Testis (tissue), 3 donors: ENCODE results near the gene GSC. TPM values are rescaled to one million over a fixed set of nuclear protein-coding genes. Genes with fewer than 3 reads are reported as not detected.
A peak's percentile ranks its signal among the peaks of the same experiment; 100 is the strongest.

ENCODE experiments used
- DNase-seq: peaks from one replicate; pipeline ENCODE4 v3.0.0-alpha.2; 2019
- H3K27ac ChIP-seq, 2 donors: fragments of 200-600 bp; sonication (generic); one replicate each; pipeline ENCODE4 v1.5.1; 2019
- H3K27me3 ChIP-seq: fragments of 200-600 bp; sonication (generic); one replicate; pipeline ENCODE4 v1.5.1; 2019
- H3K36me3 ChIP-seq: fragments of 200-600 bp; sonication (generic); one replicate; pipeline ENCODE4 v1.5.1; 2017; ENCODE audit warnings: low read depth; ENCODE audit errors: missing control alignments
- H3K4me1 ChIP-seq: fragments of 200-600 bp; sonication (generic); one replicate; pipeline ENCODE4 v1.5.1; 2019
- H3K4me3 ChIP-seq, 2 donors: fragments of 200-600 bp; sonication (generic); one replicate each; pipeline ENCODE4 v1.5.1; 2017 to 2019
- H3K9me3 ChIP-seq: fragments of 200-600 bp; sonication (generic); one replicate; pipeline ENCODE4 v1.5.1; 2017
- POLR2A ChIP-seq: fragments of 450-650 bp; IDR thresholded peaks from one replicate; pipeline ENCODE4 v1.6.1; 2017; ENCODE audit warnings: antibody characterized with exemption, mild to moderate bottlenecking, moderate library complexity
- WGBS, 2 donors: methylation state at CpG; one replicate each; pipeline ENCODE4 v1.1.5; 2018; 5-methylcytosine and 5-hydroxymethylcytosine counted together
- intact Hi-C: fragments of 100-400 bp; cut with DNase I; formaldehyde crosslinking; loops from one replicate; pipeline ENCODE4 v1.15.1; 2023; ENCODE audit warnings: low total_unique reads
- polyA plus RNA-seq: library from polyadenylated mRNA; stranded (reverse); fragments of 350-450 nt; fragmentation: Illumina TruSeq; extraction: RNeasy Lipid Tissue Mini Kit (QIAGEN cat#74804); gene quantifications from one replicate; pipeline ENCODE4 v1.2.3, GENCODE V29; 2014; ENCODE audit warnings: low read depth, low replicate concordance; ENCODE audit not compliant: insufficient read depth
- total RNA-seq, 2 donors: library from RNA; depleted of rRNA; stranded (reverse); fragments of >200 nt; gene quantifications; one replicate each; pipeline ENCODE4 v1.2.3, GENCODE V29; 2016
- TF ChIP-seq, protein P1 (sequence below), 3 experiments: fragments of 450-650 bp in 2 of 3; fragments of 200-600 bp in 1 of 3; sonication (generic) in 1 of 3; IDR thresholded peaks; one replicate each; pipeline ENCODE4 v1.5.1; 2016 to 2019; ENCODE audit warnings: antibody characterized with exemption in 3 of 3, mild to moderate bottlenecking in 2 of 3, moderate library complexity in 1 of 3

Gene GSC
- total and polyA plus RNA-seq, 3 donors from 2014 or later: 0.51 to 2.0 (median 2.0) TPM

DNA sequence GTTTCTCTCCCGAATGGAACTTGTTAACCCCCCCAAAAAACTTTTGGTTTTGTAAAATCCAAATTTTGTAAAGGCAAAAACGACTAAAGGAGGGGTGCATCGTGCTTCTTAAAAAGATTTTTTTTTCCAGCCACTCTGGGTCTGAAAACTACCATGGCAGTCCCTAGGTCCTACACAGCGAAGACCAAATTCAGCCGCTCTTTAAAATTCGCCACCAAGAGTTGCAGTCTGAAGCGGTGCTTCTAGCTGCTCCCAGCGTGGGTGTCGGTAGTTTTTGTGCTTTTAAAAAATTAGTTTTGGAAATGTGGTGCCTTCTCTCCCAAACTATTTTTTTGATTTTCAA lies 873 bp upstream of the GSC start:
- no peak overlapping the region for H3K27ac ChIP-seq
- 21 to 33% methylated on average over 9 of the region's 9 CpGs for WGBS, 2 donors
- no peak for DNase-seq
- TF ChIP-seq, protein P1, sequence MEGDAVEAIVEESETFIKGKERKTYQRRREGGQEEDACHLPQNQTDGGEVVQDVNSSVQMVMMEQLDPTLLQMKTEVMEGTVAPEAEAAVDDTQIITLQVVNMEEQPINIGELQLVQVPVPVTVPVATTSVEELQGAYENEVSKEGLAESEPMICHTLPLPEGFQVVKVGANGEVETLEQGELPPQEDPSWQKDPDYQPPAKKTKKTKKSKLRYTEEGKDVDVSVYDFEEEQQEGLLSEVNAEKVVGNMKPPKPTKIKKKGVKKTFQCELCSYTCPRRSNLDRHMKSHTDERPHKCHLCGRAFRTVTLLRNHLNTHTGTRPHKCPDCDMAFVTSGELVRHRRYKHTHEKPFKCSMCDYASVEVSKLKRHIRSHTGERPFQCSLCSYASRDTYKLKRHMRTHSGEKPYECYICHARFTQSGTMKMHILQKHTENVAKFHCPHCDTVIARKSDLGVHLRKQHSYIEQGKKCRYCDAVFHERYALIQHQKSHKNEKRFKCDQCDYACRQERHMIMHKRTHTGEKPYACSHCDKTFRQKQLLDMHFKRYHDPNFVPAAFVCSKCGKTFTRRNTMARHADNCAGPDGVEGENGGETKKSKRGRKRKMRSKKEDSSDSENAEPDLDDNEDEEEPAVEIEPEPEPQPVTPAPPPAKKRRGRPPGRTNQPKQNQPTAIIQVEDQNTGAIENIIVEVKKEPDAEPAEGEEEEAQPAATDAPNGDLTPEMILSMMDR (IDR thresholded peaks at IDR 0.05): no peak
- TF ChIP-seq POLR2A: no peak
- no peak overlapping the region for H3K4me3 ChIP-seq
- no peaks in the 10 kb centered on the region for H3K9me3 ChIP-seq
- no peaks in the 10 kb centered on the region for H3K36me3 ChIP-seq
- intact Hi-C loops: no loop called here
- peaks cover 17% of the 10 kb centered on the region for H3K4me1 ChIP-seq
- H3K27me3 ChIP-seq: peaks cover 8% of the 10 kb centered on the region

DNA sequence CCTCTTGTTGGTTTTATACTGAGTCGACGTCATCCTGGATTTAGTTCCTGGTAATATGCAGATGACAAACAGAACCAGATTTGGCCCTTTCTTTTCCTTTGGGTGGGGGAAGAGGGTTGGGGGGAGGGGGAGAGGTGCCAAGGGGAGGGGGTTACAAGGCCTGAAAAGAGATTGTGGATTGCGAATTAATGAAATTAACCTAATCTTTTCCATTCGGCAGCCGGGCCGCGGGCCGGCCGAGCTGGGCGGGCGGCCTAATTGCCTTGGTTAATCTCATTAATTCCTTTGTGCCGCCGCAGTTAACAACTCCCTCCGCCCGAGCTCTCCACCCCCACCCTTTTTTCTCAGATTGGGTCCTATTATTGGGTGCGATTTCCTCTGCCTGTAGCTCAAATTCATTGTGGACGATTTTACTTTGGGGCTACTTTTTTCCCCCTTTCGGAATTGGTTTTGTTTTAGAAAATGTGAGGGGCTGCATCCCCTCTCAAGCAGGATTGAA lies 387 bp upstream of the GSC start:
- Histone ChIP-seq H3K36me3 (no peaks in the 10 kb centered on the region), H3K4me3 (peak overlapping the region; percentile 52 to 63), H3K4me1 (peaks cover 17% of the 10 kb centered on the region), H3K9me3 (no peaks in the 10 kb centered on the region), H3K27me3 (peaks cover 8% of the 10 kb centered on the region), H3K27ac (no peak overlapping the region)
- 8 to 12% methylated on average over 18 of the region's 18 CpGs for WGBS, 2 donors
- no peak for DNase-seq
- intact Hi-C loops: no loop called here
- TF ChIP-seq, protein P1 (IDR thresholded peaks at IDR 0.05): no peak
- no peak for TF ChIP-seq POLR2A

DNA sequence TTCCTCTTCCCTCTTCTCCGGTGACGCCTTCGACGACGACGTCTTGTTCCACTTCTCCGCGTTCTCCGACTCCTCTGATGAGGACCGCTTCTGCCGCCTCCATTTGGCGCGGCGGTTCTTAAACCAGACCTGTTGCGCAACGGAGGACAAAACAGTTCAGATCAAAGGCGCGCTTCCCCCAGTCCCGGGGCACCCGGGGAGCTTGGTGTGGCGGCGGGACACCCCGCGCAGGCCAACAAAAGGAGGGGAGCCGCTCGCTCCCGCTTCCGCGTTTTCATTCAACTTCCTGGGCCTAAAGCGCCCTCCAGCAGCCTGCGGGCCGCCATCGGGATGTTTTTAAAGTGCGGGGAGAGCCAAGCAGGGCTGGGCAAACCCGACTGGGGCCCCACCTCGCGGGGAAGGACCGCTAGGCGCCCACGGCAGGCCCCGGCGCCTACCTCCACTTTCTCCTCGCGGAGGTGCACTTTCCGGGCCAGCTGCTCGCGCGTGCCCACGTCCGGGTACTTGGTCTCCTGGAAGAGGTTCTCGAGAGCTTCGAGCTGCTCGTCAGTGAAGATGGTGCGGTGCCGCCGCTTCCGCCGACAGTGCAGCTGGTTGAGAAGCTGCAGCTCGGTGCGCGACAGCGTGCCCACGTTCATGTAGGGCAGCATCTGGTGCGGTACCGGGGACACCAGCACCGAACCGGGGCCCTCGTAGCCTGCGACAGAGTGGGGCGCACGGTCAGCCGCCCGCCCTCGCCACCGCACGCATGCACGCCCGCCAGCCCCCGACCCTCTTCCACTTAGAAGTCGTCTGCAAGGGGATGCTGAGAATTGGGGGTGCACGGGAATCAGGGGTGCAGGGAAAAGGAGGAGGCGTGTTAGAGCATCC lies 1.2 kb downstream of the GSC start:
- TF ChIP-seq, protein P1 (IDR thresholded peaks at IDR 0.05): no peak
- no peak for TF ChIP-seq POLR2A
- Histone ChIP-seq H3K4me3 (peak overlapping the region; percentile 52 to 63), H3K27ac (no peak overlapping the region), H3K4me1 (peaks cover 17% of the 10 kb centered on the region), H3K27me3 (no peaks in the 10 kb centered on the region), H3K36me3 (no peaks in the 10 kb centered on the region), H3K9me3 (no peaks in the 10 kb centered on the region)
- 1 to 5% methylated on average over 43 to 82 of the region's 82 CpGs for WGBS, 2 donors
- DNase-seq: no peak
- intact Hi-C loops: no loop called here

DNA sequence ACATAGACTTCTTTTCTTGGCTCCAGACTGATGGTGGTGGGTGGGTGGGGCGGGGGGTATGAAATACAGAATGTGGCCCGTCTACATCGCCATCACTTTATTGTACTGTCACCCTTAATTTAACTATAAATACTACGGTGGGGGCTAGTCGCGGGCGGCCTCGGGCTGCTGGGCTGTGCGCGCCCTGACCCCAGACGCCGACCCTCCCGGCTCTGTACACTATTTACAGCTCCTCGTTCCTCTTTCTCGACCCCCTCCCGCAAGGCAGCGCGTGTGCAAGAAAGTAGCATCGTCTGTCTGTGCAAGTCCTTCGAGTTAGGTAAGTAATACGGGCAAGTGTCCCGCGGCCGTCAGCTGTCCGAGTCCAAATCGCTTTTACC lies 1.8 kb downstream of the GSC start:
- H3K4me1 ChIP-seq: peaks cover 17% of the 10 kb centered on the region
- no peaks in the 10 kb centered on the region for H3K9me3 ChIP-seq
- H3K4me3 ChIP-seq: peak overlapping the region in 1 of 2 donors; percentile 63
- WGBS, 2 donors: 10 to 15% methylated on average over 20 to 26 of the region's 26 CpGs
- DNase-seq: no peak
- H3K27ac ChIP-seq: no peak overlapping the region
- H3K36me3 ChIP-seq: no peaks in the 10 kb centered on the region
- H3K27me3 ChIP-seq: no peaks in the 10 kb centered on the region
- TF ChIP-seq POLR2A: no peak
- TF ChIP-seq, protein P1 (IDR thresholded peaks at IDR 0.05): no peak
- intact Hi-C loops: no loop called here
